ENCODE data around the gene KIAA1217. TPM values are rescaled to one million over a fixed set of nuclear protein-coding genes. Genes with fewer than 3 reads are reported as not detected.

Gene KIAA1217
- total RNA-seq, 1 donor from 2014 or later, result 13.0 TPM

- DNase-seq (ENCODE audit: low spot score in 2 of 2), result no peak
- intact Hi-C loops (cut with DNase I), result no loop called here
- Histone ChIP-seq H3K36me3 (no peaks in the 10 kb centered on the region), H3K27ac (no peak overlapping the region), H3K9me3 (no peaks in the 10 kb centered on the region), H3K4me3 (no peak overlapping the region), H3K27me3 (no peaks in the 10 kb centered on the region), H3K4me1 (peaks cover 0 to 14% of the 10 kb centered on the region in 2 donors)
- TF ChIP-seq CTCF (IDR thresholded peaks at IDR 0.05), result no peak
These were observed 80.3 kb downstream of the KIAA1217 start for GRCh38 chr10:24289235-24289634.

GRCh38 chr10:24292304-24293293 lies 83.7 kb downstream of the KIAA1217 start:
- Histone ChIP-seq H3K4me1 (peaks cover 0 to 26% of the 10 kb centered on the region in 2 donors), H3K27ac (peak overlapping the region; percentile 38 to 42), H3K27me3 (no peaks in the 10 kb centered on the region), H3K9me3 (no peaks in the 10 kb centered on the region), H3K36me3 (no peaks in the 10 kb centered on the region), H3K4me3 (no peak overlapping the region)
- no peak for DNase-seq (ENCODE audit: low spot score in 2 of 2)
- intact Hi-C loops (cut with DNase I), result loop anchor here (10.0 kb wide), 1 partner anchor 52 kb away; no protein-coding TSS in a partner anchor
- TF ChIP-seq CTCF (IDR thresholded peaks at IDR 0.05), result no peak

- intact Hi-C loops (cut with DNase I), result loop anchor here (10.0 kb wide), 1 partner anchor 45 kb away; no protein-coding TSS in a partner anchor
- Histone ChIP-seq H3K4me1 (peaks cover 0 to 7% of the 10 kb centered on the region in 2 donors), H3K9me3 (no peaks in the 10 kb centered on the region), H3K4me3 (no peak overlapping the region), H3K27ac (no peak overlapping the region), H3K36me3 (no peaks in the 10 kb centered on the region), H3K27me3 (no peaks in the 10 kb centered on the region)
- DNase-seq (ENCODE audit: low spot score in 2 of 2), result peak in 1 of 2 donors; percentile 4
- TF ChIP-seq CTCF (IDR thresholded peaks at IDR 0.05), result no peak
These were observed 90.8 kb downstream of the KIAA1217 start for GRCh38 chr10:24299578-24300260.

GRCh38 chr10:24303522-24304310 lies 94.8 kb downstream of the KIAA1217 start:
- DNase-seq (ENCODE audit: low spot score in 2 of 2), result no peak
- intact Hi-C loops (cut with DNase I), result no loop called here
- no peaks in the 10 kb centered on the region for H3K9me3 ChIP-seq
- no peaks in the 10 kb centered on the region for H3K36me3 ChIP-seq
- H3K4me3 ChIP-seq, result no peak overlapping the region
- no peak overlapping the region for H3K27ac ChIP-seq
- H3K27me3 ChIP-seq, result no peaks in the 10 kb centered on the region
- TF ChIP-seq CTCF (IDR thresholded peaks at IDR 0.05), result no peak
- peaks cover 0 to 12% of the 10 kb centered on the region in 2 donors for H3K4me1 ChIP-seq
